ENCODE results near the gene KLK15. TPM values are rescaled to one million over a fixed set of nuclear protein-coding genes. Genes with fewer than 3 reads are reported as not detected.

KLK15 gene
- total RNA-seq, 1 experiment from 2014 or later, result not detected

- H3K9me3 ChIP-seq (replicated peaks), result no peaks in the 10 kb centered on the region
- peaks cover 6% of the 10 kb centered on the region for H3K4me1 ChIP-seq (replicated peaks)
- H3K27ac ChIP-seq, result no peak overlapping the region
- DNase-seq (ENCODE audit: low read depth in 1 of 2, low spot score in 2 of 2), result no peak
- no peak overlapping the region for H3K4me3 ChIP-seq
- peaks cover 64% of the 10 kb centered on the region for H3K27me3 ChIP-seq (replicated peaks)
- no peaks in the 10 kb centered on the region for H3K36me3 ChIP-seq
Observed at GRCh38 chr19:50778906-50779430, 54.4 kb downstream of the KLK15 start.

GRCh38 chr19:50777830-50778303 is 55.5 kb downstream of the KLK15 start:
- H3K27me3 ChIP-seq (replicated peaks), result peaks cover 62% of the 10 kb centered on the region
- H3K4me3 ChIP-seq, result no peak overlapping the region
- H3K36me3 ChIP-seq, result no peaks in the 10 kb centered on the region
- DNase-seq (ENCODE audit: low read depth in 1 of 2, low spot score in 2 of 2), result no peak
- no peaks in the 10 kb centered on the region for H3K9me3 ChIP-seq (replicated peaks)
- H3K4me1 ChIP-seq (replicated peaks), result no peaks in the 10 kb centered on the region; the same call in 1 of the 2 replicates
- no peak overlapping the region for H3K27ac ChIP-seq

- no peaks in the 10 kb centered on the region for H3K9me3 ChIP-seq (replicated peaks)
- no peak for DNase-seq (ENCODE audit: low read depth in 1 of 2, low spot score in 2 of 2)
- H3K4me1 ChIP-seq (replicated peaks), result no peaks in the 10 kb centered on the region
- no peaks in the 10 kb centered on the region for H3K36me3 ChIP-seq
- peaks cover 58% of the 10 kb centered on the region for H3K27me3 ChIP-seq (replicated peaks)
- no peak overlapping the region for H3K4me3 ChIP-seq
- H3K27ac ChIP-seq, result no peak overlapping the region
Observed at GRCh38 chr19:50777261-50777660, 56.1 kb downstream of the KLK15 start.

- H3K36me3 ChIP-seq, result no peaks in the 10 kb centered on the region
- H3K9me3 ChIP-seq (replicated peaks), result no peaks in the 10 kb centered on the region
- peaks cover 52% of the 10 kb centered on the region for H3K27me3 ChIP-seq (replicated peaks)
- H3K27ac ChIP-seq, result no peak overlapping the region
- H3K4me1 ChIP-seq (replicated peaks), result no peaks in the 10 kb centered on the region
- H3K4me3 ChIP-seq, result no peak overlapping the region
- DNase-seq (ENCODE audit: low read depth in 1 of 2, low spot score in 2 of 2), result no peak
Observed at GRCh38 chr19:50776131-50776530, 57.2 kb downstream of the KLK15 start.

Other genes with a start within 250 kb of the KLK15 start
- gene SYT3, start 193.7 kb downstream of the KLK15 start, total RNA-seq (2014; rRNA removed; shearing (Covaris generic)), result not detected in 2 replicates
- gene C19orf81, start 184.1 kb downstream of the KLK15 start, total RNA-seq (2014; rRNA removed; shearing (Covaris generic)), result not detected in 2 replicates
- not detected in 2 replicates for gene SHANK1, start 113.8 kb downstream of the KLK15 start, total RNA-seq (2014; rRNA removed; shearing (Covaris generic))
- gene CLEC11A, start 110.2 kb downstream of the KLK15 start, total RNA-seq (2014; rRNA removed; shearing (Covaris generic)), result 0.56 and 1.7 TPM in 2 replicates
- gene GPR32, start 63.1 kb downstream of the KLK15 start, total RNA-seq (2014; rRNA removed; shearing (Covaris generic)), result not detected in 2 replicates
- gene ACP4, start 43.2 kb downstream of the KLK15 start, total RNA-seq (2014; rRNA removed; shearing (Covaris generic)), result not detected in 2 replicates
- not detected in 2 replicates for gene KLK1, start 9.8 kb downstream of the KLK15 start, total RNA-seq (2014; rRNA removed; shearing (Covaris generic))
- not detected in 2 replicates for gene KLK3, start 21.3 kb upstream of the KLK15 start, total RNA-seq (2014; rRNA removed; shearing (Covaris generic))
- gene KLK2, start 39.9 kb upstream of the KLK15 start, total RNA-seq (2014; rRNA removed; shearing (Covaris generic)), result not detected in 2 replicates
- gene KLK4, start 77.8 kb upstream of the KLK15 start, total RNA-seq (2014; rRNA removed; shearing (Covaris generic)), result not detected in 2 replicates
- not detected in 2 replicates for gene KLK5, start 119.5 kb upstream of the KLK15 start, total RNA-seq (2014; rRNA removed; shearing (Covaris generic))
- gene KLK6, start 136.0 kb upstream of the KLK15 start, total RNA-seq (2014; rRNA removed; shearing (Covaris generic)), result not detected in 2 replicates
- gene KLK7, start 150.3 kb upstream of the KLK15 start, total RNA-seq (2014; rRNA removed; shearing (Covaris generic)), result not detected in 2 replicates
- not detected in 2 replicates for gene KLK8, start 168.0 kb upstream of the KLK15 start, total RNA-seq (2014; rRNA removed; shearing (Covaris generic))
- gene KLK10, start 186.1 kb upstream of the KLK15 start, total RNA-seq (2014; rRNA removed; shearing (Covaris generic)), result not detected in 2 replicates
- gene KLK11, start 193.0 kb upstream of the KLK15 start, total RNA-seq (2014; rRNA removed; shearing (Covaris generic)), result not detected in 2 replicates
- gene KLK12, start 201.4 kb upstream of the KLK15 start, total RNA-seq (2014; rRNA removed; shearing (Covaris generic)), result not detected in 2 replicates
- not detected in 2 replicates for gene KLK13, start 231.5 kb upstream of the KLK15 start, total RNA-seq (2014; rRNA removed; shearing (Covaris generic))
- not detected in 2 replicates for gene KLK14, start 249.3 kb upstream of the KLK15 start, total RNA-seq (2014; rRNA removed; shearing (Covaris generic))